HepG2 (cell line): ENCODE results near the gene ARHGAP15. TPM values are rescaled to one million over a fixed set of nuclear protein-coding genes. Genes with fewer than 3 reads are reported as not detected.

Experiments
- IKZF4 ChIP-seq: sonication (generic); formaldehyde crosslinking; IDR thresholded peaks from 2 replicates; pipeline ENCODE4 v1.5.1; 2020; ENCODE audit warnings: borderline replicate concordance, mild to moderate bottlenecking, low read depth, missing genetic modification reagents; ENCODE audit errors: not compliant biosample characterization
- MYC ChIP-seq: sonication (generic); formaldehyde crosslinking; IDR thresholded peaks from 2 replicates; pipeline ENCODE4 v1.9.0; 2021; ENCODE audit warnings: missing genetic modification reagents, borderline replicate concordance
- SPEN ChIP-seq: sonication (generic); formaldehyde crosslinking; IDR thresholded peaks from 2 replicates; pipeline ENCODE4 v1.5.1; 2020; ENCODE audit warnings: low read depth, mild to moderate bottlenecking, missing genetic modification reagents
- ZEB1 ChIP-seq: IDR thresholded peaks from 2 replicates; pipeline ENCODE4 v1.6.1; 2012; ENCODE audit warnings: mild to moderate bottlenecking, low read depth, inconsistent platforms; ENCODE audit not compliant: insufficient replicate concordance
- ZNF430 ChIP-seq: sonication (generic); formaldehyde crosslinking; IDR thresholded peaks from 2 replicates; pipeline ENCODE4 v1.9.0; 2021; ENCODE audit warnings: mild to moderate bottlenecking, missing genetic modification reagents
- ZNF562 ChIP-seq: sonication (generic); formaldehyde crosslinking; IDR thresholded peaks from 2 replicates; pipeline ENCODE4 v1.8.0; 2022; ENCODE audit warnings: missing genetic modification reagents, borderline replicate concordance
- polyA plus RNA-seq, 8 experiments: library from polyadenylated mRNA; depleted of rRNA in 3 of 8; stranded (reverse) in 7 of 8; unstranded in 1 of 8; fragments of >200 nt; fragmentation: Illumina TruSeq in 4 of 8; extraction: Trizol in 4 of 8; gene quantifications; 2 replicates each; pipeline versions ENCODE4 v1.2.1 to v1.2.3, GENCODE V29; 2011 to 2016; ENCODE audit warnings: low read depth in 4 of 8, missing spikeins in 1 of 8, mixed read lengths in 1 of 8; ENCODE audit not compliant: insufficient read depth in 1 of 8
- total RNA-seq, 5 experiments: library from RNA; depleted of rRNA; stranded (reverse); fragments of >200 nt; fragmentation: Illumina TruSeq; extraction: Trizol; gene quantifications; 2 replicates each; pipeline ENCODE4 v1.2.3, GENCODE V29; 2016; ENCODE audit warnings: low read depth in 1 of 5
- TF ChIP-seq, protein P1 (sequence below), 2 experiments: fragments of 450-650 bp in 1 of 2; sonication (generic) in 1 of 2; formaldehyde crosslinking in 1 of 2; IDR thresholded peaks; 2 replicates each; pipeline versions ENCODE4 v1.6.1 to v1.8.0; 2016 to 2022; ENCODE audit warnings: antibody characterized with exemption in 1 of 2, mild to moderate bottlenecking in 1 of 2, missing genetic modification reagents in 1 of 2
- TF ChIP-seq, protein P2 (sequence below): sonication (generic); formaldehyde crosslinking; IDR thresholded peaks from 2 replicates; pipeline ENCODE4 v1.4.0; 2020; ENCODE audit warnings: low read depth, mild to moderate bottlenecking, missing genetic modification reagents
- TF ChIP-seq, protein P3 (sequence below): sonication (generic); formaldehyde crosslinking; conservative IDR thresholded peaks from 2 replicates; pipeline ENCODE4 v1.8.0; 2022; ENCODE audit warnings: missing genetic modification reagents

The ARHGAP15 gene
- total and polyA plus RNA-seq, 2 of the 13 experiments (the other 11 are each of a cell fraction or from before 2014, with no cell fraction given): 0.04 TPM; not detected in 1

DNA sequence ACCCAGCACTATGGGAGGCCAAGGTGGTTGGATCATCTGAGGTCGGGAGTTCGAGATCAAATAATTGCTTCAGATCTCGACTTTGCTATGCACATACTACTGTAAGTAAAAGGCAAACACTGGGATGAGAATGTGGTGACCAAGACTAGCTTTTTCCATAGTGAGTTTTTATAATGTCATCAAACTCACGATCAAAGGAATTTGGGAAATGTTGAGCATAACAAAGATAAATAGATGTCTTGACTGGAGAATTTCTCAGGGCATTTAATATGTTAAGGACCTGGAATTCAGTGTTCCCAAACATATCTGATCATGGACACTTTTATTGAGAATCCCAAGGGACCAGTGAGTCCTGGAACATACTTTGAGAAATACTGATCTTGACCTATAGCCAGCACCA is 205.6 kb downstream of the ARHGAP15 start (continued):
- TF ChIP-seq, protein P1, sequence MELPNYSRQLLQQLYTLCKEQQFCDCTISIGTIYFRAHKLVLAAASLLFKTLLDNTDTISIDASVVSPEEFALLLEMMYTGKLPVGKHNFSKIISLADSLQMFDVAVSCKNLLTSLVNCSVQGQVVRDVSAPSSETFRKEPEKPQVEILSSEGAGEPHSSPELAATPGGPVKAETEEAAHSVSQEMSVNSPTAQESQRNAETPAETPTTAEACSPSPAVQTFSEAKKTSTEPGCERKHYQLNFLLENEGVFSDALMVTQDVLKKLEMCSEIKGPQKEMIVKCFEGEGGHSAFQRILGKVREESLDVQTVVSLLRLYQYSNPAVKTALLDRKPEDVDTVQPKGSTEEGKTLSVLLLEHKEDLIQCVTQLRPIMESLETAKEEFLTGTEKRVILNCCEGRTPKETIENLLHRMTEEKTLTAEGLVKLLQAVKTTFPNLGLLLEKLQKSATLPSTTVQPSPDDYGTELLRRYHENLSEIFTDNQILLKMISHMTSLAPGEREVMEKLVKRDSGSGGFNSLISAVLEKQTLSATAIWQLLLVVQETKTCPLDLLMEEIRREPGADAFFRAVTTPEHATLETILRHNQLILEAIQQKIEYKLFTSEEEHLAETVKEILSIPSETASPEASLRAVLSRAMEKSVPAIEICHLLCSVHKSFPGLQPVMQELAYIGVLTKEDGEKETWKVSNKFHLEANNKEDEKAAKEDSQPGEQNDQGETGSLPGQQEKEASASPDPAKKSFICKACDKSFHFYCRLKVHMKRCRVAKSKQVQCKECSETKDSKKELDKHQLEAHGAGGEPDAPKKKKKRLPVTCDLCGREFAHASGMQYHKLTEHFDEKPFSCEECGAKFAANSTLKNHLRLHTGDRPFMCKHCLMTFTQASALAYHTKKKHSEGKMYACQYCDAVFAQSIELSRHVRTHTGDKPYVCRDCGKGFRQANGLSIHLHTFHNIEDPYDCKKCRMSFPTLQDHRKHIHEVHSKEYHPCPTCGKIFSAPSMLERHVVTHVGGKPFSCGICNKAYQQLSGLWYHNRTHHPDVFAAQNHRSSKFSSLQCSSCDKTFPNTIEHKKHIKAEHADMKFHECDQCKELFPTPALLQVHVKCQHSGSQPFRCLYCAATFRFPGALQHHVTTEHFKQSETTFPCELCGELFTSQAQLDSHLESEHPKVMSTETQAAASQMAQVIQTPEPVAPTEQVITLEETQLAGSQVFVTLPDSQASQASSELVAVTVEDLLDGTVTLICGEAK (IDR thresholded peaks at IDR 0.05): no peak
- TF ChIP-seq, protein P1 (CRISPR knock-in tag; IDR thresholded peaks at IDR 0.05): no peak
- TF ChIP-seq, protein P2, sequence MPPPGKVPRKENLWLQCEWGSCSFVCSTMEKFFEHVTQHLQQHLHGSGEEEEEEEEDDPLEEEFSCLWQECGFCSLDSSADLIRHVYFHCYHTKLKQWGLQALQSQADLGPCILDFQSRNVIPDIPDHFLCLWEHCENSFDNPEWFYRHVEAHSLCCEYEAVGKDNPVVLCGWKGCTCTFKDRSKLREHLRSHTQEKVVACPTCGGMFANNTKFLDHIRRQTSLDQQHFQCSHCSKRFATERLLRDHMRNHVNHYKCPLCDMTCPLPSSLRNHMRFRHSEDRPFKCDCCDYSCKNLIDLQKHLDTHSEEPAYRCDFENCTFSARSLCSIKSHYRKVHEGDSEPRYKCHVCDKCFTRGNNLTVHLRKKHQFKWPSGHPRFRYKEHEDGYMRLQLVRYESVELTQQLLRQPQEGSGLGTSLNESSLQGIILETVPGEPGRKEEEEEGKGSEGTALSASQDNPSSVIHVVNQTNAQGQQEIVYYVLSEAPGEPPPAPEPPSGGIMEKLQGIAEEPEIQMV (CRISPR knock-in tag): no peak
- TF ChIP-seq SPEN (CRISPR knock-in tag) (no peak), MYC (CRISPR knock-in tag) (no peak), ZEB1 (no peak), ZNF562 (CRISPR knock-in tag) (no peak), IKZF4 (no peak), ZNF430 (no peak)
- TF ChIP-seq, protein P3, sequence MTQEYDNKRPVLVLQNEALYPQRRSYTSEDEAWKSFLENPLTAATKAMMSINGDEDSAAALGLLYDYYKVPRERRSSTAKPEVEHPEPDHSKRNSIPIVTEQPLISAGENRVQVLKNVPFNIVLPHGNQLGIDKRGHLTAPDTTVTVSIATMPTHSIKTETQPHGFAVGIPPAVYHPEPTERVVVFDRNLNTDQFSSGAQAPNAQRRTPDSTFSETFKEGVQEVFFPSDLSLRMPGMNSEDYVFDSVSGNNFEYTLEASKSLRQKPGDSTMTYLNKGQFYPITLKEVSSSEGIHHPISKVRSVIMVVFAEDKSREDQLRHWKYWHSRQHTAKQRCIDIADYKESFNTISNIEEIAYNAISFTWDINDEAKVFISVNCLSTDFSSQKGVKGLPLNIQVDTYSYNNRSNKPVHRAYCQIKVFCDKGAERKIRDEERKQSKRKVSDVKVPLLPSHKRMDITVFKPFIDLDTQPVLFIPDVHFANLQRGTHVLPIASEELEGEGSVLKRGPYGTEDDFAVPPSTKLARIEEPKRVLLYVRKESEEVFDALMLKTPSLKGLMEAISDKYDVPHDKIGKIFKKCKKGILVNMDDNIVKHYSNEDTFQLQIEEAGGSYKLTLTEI (CRISPR knock-in tag): no peak
